HG03432 (cell line): ENCODE results near the gene TMEM121.

ENCODE experiments used
- ATAC-seq: cut with Tn5 transposase; IDR thresholded peaks from one replicate; pipeline ENCODE4 v1.9.1; 2021; ENCODE audit warnings: mild to moderate bottlenecking, moderate library complexity; ENCODE audit not compliant: unreplicated experiment

Gene TMEM121

GRCh38 chr14:105527826-105528585 is 1.6 kb downstream of the TMEM121 start:
- no peak for ATAC-seq

- no peak for ATAC-seq
Observed at GRCh38 chr14:105528586-105529318, 2.4 kb downstream of the TMEM121 start.

GRCh38 chr14:105529319-105529568 is 2.9 kb downstream of the TMEM121 start:
- ATAC-seq = no peak

- ATAC-seq = no peak
Observed at GRCh38 chr14:105529569-105530284, 3.3 kb downstream of the TMEM121 start.

GRCh38 chr14:105530285-105531087 is 4.1 kb downstream of the TMEM121 start:
- no peak for ATAC-seq

- ATAC-seq = no peak
Observed at GRCh38 chr14:105531088-105531893, 4.9 kb downstream of the TMEM121 start.

- ATAC-seq = no peak
Observed at GRCh38 chr14:105531894-105532623, 5.7 kb downstream of the TMEM121 start.

- ATAC-seq = no peak
Observed at GRCh38 chr14:105532735-105533141, 6.4 kb downstream of the TMEM121 start.

GRCh38 chr14:105533391-105533790 is 7.0 kb downstream of the TMEM121 start:
- no peak for ATAC-seq

- ATAC-seq = no peak
Observed at GRCh38 chr14:105533811-105534498, 7.6 kb downstream of the TMEM121 start.

GRCh38 chr14:105534586-105534985 is 8.2 kb downstream of the TMEM121 start:
- ATAC-seq = no peak

- ATAC-seq = no peak
Observed at GRCh38 chr14:105536051-105536450, 9.7 kb downstream of the TMEM121 start.

GRCh38 chr14:105536691-105537579 is 10.6 kb downstream of the TMEM121 start:
- ATAC-seq = no peak

- ATAC-seq = no peak
Observed at GRCh38 chr14:105537580-105538474, 11.4 kb downstream of the TMEM121 start.

GRCh38 chr14:105538481-105539049 is 12.2 kb downstream of the TMEM121 start:
- ATAC-seq = no peak

GRCh38 chr14:105540811-105541210 is 14.4 kb downstream of the TMEM121 start:
- ATAC-seq = no peak
